Right ventricle myocardium inferior (tissue), 1 donor: Measurements from ENCODE around the gene TDRD1. TPM values are rescaled to one million over a fixed set of nuclear protein-coding genes. Genes with fewer than 3 reads are reported as not detected.
"Not testable (repeated sequence)": the region's sequence is repeated elsewhere in the genome, so short reads cannot be mapped to it uniquely, and the experiment has no call there.

Experiments
- ATAC-seq: fragments of 200-7000 bp; cut with Tn5 transposase; one replicate; pipeline ENCODE4 v1.9.1; 2020; ENCODE audit warnings: mild to moderate bottlenecking, moderate library complexity
- DNase-seq: peaks from one replicate; pipeline ENCODE4 v3.0.0; 2021; ENCODE audit errors: missing footprints
- intact Hi-C: fragments of 100-400 bp; cut with DNase I; formaldehyde crosslinking; loops from one replicate; pipeline ENCODE4 v1.11.0; 2022
- long read RNA-seq: library from polyadenylated mRNA; unstranded; transcript quantifications from one replicate; pipeline ENCODE4 v2.0.0, GENCODE V29; 2021
- total RNA-seq: library from RNA; stranded (reverse); fragmentation: NEBNext Ultra II Directional; extraction: Animal tissue kit (Norgen Biotek cat#: 25700); gene quantifications from one replicate; pipeline ENCODE4 v1.2.1, GENCODE V29; 2021
- donor health status: DM: no; HTN: yes; CAD: no; lungs with severe emphysema.

The TDRD1 gene, protein sequence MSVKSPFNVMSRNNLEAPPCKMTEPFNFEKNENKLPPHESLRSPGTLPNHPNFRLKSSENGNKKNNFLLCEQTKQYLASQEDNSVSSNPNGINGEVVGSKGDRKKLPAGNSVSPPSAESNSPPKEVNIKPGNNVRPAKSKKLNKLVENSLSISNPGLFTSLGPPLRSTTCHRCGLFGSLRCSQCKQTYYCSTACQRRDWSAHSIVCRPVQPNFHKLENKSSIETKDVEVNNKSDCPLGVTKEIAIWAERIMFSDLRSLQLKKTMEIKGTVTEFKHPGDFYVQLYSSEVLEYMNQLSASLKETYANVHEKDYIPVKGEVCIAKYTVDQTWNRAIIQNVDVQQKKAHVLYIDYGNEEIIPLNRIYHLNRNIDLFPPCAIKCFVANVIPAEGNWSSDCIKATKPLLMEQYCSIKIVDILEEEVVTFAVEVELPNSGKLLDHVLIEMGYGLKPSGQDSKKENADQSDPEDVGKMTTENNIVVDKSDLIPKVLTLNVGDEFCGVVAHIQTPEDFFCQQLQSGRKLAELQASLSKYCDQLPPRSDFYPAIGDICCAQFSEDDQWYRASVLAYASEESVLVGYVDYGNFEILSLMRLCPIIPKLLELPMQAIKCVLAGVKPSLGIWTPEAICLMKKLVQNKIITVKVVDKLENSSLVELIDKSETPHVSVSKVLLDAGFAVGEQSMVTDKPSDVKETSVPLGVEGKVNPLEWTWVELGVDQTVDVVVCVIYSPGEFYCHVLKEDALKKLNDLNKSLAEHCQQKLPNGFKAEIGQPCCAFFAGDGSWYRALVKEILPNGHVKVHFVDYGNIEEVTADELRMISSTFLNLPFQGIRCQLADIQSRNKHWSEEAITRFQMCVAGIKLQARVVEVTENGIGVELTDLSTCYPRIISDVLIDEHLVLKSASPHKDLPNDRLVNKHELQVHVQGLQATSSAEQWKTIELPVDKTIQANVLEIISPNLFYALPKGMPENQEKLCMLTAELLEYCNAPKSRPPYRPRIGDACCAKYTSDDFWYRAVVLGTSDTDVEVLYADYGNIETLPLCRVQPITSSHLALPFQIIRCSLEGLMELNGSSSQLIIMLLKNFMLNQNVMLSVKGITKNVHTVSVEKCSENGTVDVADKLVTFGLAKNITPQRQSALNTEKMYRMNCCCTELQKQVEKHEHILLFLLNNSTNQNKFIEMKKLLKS
- total RNA-seq = 4.0 TPM
- long read RNA-seq = 0 reads

DNA sequence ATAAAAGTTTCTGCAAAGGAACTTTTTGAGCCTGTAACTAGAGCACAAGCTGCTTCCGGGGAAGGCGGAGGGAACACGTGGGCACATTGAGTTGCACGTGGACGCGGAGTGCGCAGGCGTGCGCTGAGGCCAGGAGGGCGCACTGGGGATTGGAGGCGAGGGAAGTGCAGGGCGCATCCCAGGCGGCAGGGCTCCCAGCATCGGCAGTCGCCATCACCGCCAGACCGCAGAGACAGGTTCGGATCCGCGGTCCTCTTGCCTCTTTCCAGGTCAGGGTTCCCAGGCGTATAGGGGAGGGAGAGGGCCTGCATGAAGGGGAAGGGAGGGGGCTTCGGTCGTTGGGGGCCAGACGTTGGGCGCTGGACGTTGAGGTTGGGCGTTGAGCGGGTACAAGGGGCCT, at the start of gene TDRD1:
Gene TDRD1, plus strand, starts transcription at position 206 of the 400 bp plus-strand sequence. CDS start 8,479 bp downstream, outside the sequence.
- DNase-seq (no peak), ATAC-seq (no peak)
- intact Hi-C loops = loop anchor here (10.0 kb wide), 1 partner anchor 646 kb away; the partner anchor contains the start of gene FHIP2A

DNA sequence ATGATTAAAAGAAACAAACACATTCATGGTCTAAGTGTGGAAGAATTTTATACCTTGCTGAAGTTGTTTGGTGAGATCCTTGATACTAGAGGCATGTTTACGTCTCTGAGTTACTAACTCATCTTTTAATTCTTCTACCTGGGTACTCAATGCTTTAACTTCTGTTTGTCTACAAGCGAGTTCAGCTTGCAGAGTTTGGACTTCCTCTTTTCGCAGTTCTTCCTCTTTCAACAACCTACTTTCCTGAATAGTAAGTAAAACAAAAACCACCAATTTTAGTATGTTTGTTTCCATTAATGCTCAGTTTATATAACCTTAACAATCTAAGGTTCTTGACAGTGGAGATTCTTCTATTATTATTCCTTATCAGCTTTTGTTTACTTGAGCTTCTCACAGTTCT, 48.1 kb upstream of the TDRD1 start:
- ATAC-seq (no peak), DNase-seq (no peak)
- intact Hi-C loops = no loop called here

DNA sequence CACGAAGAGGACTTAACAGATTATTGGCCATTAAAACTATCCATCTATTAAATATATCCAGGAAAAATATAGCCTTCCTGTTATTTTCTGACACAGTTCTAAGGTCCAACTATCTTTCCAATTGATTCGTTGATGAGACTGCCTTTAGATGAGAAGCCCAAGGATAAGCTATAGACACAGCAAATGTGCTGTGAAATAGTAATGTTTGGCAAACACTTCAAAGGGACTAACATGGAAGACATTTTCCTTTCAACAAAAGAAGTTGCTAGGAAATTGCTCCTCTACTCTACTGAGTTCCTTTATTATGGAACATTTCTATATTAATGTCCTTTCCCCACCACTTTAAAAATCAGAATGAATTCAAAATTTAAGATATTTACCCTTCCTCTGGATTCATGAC, 43.7 kb upstream of the TDRD1 start:
- intact Hi-C loops = no loop called here
- DNase-seq = no peak
- ATAC-seq = no peak

DNA sequence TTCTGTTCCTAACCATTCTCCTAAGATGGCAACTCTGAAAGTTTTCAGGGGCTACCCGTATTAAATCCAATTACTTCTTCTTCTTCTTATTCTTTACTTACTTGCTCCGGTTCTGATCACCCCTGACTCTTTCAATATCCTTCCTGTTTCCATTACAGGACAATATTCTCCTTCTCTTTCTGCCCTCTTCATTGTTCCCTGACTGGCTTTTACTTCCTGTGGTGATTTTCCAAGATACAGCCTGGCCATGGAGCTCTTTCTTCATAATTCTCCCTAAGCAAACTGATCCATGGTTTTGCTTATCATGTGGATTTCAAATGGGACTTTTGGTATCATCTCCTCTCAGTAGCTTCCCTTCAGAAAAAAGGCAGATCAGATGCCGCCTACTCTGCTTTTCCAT, 40.6 kb upstream of the TDRD1 start:
- DNase-seq = no peak
- ATAC-seq = no peak
- intact Hi-C loops = no loop called here

DNA sequence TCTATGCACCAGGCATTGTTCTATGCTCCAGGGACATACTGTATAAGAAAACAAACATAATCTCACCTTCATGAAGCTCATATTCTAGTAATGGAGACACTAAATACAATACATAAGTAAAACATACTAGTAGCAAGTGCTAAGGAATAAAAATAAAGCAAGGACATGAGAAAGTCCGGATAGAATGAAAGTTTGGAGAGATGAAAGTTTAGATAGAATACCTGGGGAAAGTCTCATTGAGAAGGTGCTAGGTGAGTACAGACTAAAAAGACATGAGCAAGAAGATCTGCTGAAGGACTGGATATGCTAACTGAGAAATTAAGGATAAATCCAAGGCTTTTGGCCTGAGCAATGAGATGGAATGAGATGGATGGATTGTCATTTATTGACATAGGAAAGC, 39.1 kb upstream of the TDRD1 start:
- no peak for DNase-seq
- ATAC-seq = no peak
- intact Hi-C loops = loop anchor here (5.0 kb wide), 1 partner anchor 92 kb away; no protein-coding TSS in a partner anchor

DNA sequence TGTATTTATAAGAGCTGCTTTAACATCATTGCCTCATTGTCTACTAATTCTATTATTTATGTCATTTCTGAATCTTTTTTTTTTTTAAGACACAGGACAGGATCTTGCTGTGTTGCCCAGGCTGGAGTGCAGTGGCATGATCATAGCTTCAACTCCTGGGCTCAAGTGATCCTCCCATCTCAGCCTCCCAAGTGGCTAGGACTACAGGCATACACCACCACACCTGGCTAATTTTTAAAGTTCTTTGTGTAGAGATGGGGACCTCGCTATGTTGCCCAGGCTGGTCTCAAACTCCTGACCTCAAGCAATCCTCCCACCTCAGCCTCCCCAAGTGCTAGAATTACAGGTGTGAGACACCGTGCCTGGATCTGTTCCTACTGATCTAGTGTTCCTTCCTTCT, 38.3 kb upstream of the TDRD1 start:
- intact Hi-C loops = loop anchor here (5.0 kb wide), 1 partner anchor 91 kb away; no protein-coding TSS in a partner anchor
- not testable (repeated sequence) for ATAC-seq, DNase-seq

DNA sequence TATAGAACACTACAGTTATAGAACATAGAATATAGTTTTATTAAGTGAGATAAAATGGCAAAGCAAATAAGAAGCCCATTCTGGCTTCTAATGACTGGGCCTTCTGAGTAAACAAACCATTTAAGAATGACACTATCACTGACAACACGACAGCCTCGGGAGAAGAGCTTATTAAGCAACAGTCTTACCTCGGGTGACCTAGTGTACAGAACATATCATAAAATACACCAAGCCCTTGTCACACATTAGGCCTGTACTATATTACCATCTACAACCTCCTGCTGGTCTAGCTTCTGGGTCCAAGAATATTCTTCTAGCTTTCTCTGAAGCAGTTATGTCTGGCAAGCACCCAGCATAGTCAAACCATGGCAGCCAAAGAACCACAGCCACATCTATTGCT, 37.1 kb upstream of the TDRD1 start:
- ATAC-seq = peak; percentile 86

DNA sequence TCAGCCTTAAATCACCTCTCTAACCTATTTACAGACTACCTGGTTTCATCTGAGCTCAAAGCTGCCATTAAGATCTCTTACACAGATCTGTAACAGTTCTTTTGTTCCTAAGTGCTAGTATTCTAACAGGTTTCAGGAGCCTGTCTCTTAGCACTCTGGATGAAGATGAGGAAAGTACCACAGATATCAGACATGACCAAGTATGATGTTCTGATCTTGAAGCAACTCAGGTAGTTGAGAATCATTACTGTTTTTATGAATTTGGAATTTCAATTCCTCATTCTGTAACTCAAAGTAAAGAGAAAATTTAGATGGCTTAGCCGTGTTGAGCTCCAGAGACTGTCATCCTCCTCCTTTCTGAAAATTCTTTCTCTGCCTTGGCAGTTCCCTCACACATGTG, 36.0 kb upstream of the TDRD1 start:
- intact Hi-C loops = loop anchor here (5.0 kb wide), 1 partner anchor 89 kb away; no protein-coding TSS in a partner anchor
- no peak for DNase-seq
- no peak for ATAC-seq

More for the DNA sequence above, 37.1 kb upstream of the TDRD1 start:
- no peak for DNase-seq
- intact Hi-C loops = loop anchor here (5.0 kb wide), 1 partner anchor 90 kb away; no protein-coding TSS in a partner anchor

DNA sequence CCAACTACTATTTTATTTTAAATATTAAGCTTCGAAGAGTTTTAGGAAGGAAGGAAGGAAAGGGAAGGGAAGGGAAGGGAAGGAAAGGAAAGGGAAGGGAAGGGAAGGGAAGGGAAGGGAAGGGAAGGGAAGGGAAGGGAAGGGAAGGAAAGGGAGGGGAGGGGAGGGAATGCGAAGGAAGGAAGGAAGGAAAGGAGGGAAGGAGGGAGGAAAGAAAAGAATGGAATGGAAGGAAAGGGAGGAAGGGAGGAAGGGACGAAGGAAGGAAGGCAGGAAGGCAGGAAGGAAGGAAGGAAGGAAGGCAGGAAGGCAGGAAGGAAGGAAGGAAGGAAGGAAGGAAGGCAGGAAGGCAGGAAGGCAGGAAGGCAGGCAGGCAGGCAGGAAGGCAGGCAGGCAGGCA, 29.7 kb upstream of the TDRD1 start:
- DNase-seq, intact Hi-C loops, ATAC-seq: not testable (repeated sequence)

DNA sequence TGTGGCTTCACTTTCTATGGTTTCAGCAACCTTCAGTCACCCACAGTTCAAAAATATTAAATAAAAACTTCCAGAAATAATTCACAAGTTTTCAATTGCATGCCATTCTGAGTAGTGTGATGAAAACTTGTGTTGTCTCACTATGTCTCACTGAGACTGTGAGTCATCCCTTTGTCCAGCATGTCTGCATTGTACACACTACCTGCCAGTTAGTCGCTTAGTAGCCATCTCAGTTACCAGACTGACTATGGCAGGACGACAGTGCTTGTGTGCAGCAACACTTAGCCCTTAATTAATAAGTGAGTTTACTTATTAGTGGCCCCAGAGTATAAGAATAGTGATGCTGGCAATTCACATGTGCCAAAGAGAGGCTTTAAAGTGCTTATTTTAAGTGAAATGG, 27.7 kb upstream of the TDRD1 start:
- ATAC-seq = no peak
- intact Hi-C loops = no loop called here
- DNase-seq = no peak

DNA sequence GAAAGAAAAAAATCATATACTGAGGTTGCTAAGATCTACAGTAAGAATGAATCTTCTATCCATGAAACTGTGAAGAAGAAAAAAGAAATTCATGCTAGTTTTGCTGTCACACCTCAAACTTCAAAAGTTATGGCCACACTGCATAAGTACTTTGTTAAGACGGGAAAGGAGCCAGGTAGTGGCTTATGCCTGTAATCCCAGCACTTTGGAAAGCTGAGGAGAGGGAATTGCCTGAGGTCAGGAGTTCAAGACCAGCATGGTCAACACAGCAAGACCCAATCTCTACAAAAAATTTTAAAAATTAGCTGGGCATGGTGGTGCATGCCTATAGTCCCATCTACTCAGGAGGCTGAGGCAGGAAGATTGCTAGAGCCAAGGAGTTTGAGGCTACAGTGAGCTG, 27.3 kb upstream of the TDRD1 start:
- ATAC-seq = no peak
- no peak for DNase-seq
- intact Hi-C loops = no loop called here

DNA sequence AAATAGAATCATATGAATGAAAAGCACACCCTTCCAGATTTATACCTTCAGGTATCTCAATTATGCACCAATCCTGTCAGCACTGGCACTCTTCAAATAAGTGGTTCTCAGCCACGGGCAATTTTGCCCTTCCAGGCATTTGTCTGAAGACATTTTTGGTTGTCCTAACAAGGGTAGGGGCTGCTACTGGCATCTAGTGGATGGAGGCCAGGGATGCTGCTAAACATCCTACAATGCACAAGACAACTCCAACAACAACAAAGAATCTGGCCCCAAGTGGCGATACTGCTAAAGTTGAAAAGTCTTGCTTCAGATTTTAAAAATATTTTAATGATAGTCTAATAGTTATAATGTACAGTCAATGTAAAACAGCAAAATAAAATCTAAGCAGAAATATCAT, 21.2 kb upstream of the TDRD1 start:
- ATAC-seq = no peak
- intact Hi-C loops = no loop called here
- no peak for DNase-seq

DNA sequence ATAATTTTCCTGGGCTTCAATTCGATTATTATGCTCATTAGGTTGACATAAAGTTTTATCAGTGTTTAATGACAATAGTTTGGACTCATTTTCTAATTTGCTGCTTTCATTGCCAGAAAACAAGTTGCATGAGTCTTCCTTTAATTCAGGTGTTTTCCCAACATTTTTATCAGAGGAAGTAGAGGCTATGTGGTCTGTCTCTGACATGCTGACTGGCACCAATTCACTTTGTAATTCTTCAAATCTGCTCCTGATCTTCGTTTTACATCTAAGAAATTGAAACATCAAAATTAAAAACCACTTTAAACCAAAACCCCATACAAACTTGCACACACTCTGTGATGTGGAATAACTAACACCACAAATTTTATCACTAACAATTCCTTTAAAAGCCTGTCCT, 16.1 kb upstream of the TDRD1 start:
- DNase-seq (no peak), ATAC-seq (no peak)
- intact Hi-C loops = no loop called here

DNA sequence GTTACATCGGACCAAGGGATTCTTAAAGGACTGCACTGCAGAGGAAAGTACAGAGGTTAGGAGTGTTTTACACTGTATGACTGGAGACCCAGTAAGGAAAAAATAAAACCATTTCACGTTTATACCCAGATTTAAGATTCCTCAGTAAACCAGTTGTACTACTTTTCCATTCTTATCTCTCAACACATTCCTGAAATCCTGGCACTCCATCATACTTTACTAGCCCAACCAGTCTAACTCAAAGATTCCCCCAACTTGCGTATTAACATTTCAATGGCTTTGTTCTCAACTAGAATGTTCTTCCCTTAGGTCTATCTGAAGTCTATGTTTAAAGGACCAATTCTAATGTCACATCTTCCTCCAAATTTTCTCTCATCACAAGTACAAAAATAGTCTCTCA, 13.1 kb upstream of the TDRD1 start:
- intact Hi-C loops = no loop called here
- ATAC-seq = peak; percentile 55
- no peak for DNase-seq

DNA sequence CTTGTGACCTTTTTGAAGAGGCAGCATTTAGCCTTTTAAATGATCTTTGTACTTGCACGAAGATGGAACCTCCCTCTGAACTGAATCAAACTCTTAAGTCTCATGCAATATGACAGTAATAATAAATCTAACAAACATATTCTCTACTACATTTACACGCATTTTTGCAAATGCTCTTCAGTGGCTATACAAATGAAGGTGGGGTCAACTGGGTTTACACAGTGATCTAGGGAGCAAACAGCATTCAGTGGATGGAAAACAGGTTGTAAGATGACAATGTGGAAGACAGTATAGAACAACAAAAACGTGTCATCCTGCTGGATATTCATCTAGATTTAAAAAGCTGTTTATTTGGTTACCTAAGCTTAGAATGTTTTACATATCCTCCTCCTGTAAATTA, 12.7 kb upstream of the TDRD1 start:
- ATAC-seq (no peak), DNase-seq (no peak)
- intact Hi-C loops = no loop called here

DNA sequence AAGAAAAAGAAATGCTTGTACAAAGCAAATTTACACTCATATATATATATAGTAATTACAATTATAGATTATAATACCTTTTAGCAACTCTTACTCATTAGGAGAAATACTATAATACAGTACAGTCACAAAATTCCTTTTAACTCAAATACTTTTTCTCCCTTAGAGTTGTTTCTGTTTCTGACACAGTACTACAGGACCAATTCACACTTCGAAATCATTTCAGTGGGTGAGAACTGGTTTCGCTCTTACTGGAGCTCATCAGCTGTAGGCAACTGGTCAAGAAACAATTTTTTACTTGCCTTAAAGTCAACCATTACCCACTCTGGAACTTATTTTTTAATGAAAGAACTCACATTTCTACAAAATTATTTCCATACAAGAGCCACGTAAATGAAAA, 11.2 kb upstream of the TDRD1 start:
- intact Hi-C loops = no loop called here
- ATAC-seq (no peak), DNase-seq (no peak)

DNA sequence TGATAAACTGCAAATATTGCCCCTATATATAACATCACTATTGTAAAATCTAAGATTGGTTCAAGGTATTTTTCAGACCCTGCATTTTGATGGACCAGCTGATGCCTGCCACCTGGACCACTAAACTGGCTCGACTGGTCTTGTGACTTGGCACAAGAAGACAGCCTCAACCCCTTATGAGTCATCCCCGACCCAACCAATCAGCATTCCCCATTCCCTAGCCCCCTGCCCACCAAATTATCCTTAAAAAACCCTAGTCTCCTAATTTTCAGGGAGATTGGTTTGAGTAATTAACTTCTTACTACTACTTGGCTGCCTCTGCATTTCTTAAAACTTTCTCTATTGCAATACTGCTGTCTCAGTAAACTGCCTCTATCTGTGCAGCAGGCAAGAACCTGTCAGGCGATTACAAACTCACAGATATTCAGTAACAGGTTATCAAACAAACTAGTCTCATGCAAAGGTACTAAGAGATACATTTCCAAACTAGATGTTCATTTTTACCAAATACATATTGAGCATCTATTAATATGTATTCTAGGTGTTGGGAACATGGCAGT, 10.6 kb upstream of the TDRD1 start:
- intact Hi-C loops = no loop called here
- ATAC-seq (no peak), DNase-seq (no peak)

DNA sequence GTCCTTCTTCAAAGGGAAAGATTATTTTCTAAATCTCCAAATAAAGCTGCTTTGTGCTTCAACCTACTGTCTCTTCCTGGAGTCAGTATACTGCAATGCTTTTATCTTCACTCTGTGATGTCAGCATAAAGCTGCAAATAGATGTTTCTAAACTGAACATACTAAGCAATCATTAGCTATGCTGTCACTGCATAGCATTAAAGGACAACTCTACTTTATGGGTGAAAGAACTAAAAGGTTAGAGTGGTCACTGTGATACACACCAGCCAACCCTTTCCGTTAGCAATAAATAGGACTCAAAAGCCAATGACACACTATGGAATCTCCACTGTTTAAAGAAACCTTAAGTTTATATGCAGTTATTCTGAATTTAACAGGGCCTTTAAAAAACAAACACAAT, 6.9 kb upstream of the TDRD1 start:
- intact Hi-C loops = loop anchor here (5.0 to 10.0 kb wide), 2 partner anchors 95 to 653 kb away; partner anchors contain the start of gene FHIP2A
- ATAC-seq (no peak), DNase-seq (no peak)
